Measurements from ENCODE around the gene GPR18.
"Not testable (repeated sequence)": the region's sequence is repeated elsewhere in the genome, so short reads cannot be mapped to it uniquely, and the experiment has no call there.

The GPR18 gene

GRCh38 chr13:99215184-99215830 is 42.9 kb downstream of the GPR18 start:
- no peak overlapping the region for H3K27ac ChIP-seq
- H3K4me3 ChIP-seq (ENCODE audit: low read depth, low read length): no peak overlapping the region
- H3K27me3 ChIP-seq (replicated peaks): no peaks in the 10 kb centered on the region
- in situ Hi-C loops (cut with HindIII; ENCODE audit: low pct_ligation_motif_present, low sequenced_read_pairs): no loop called here
- no peak for TF ChIP-seq CTCF (IDR thresholded peaks at IDR 0.05; ENCODE audit: low read depth, low read length, missing control alignments)
- DNase-seq: no peak
- H3K36me3 ChIP-seq (replicated peaks): no peaks in the 10 kb centered on the region

GRCh38 chr13:99214731-99215130 is 43.4 kb downstream of the GPR18 start:
- H3K27me3 ChIP-seq (replicated peaks): no peaks in the 10 kb centered on the region
- H3K27ac ChIP-seq: no peak overlapping the region
- DNase-seq: no peak
- H3K4me3 ChIP-seq (ENCODE audit: low read depth, low read length): no peak overlapping the region
- no peaks in the 10 kb centered on the region for H3K36me3 ChIP-seq (replicated peaks)
- no peak for TF ChIP-seq CTCF (IDR thresholded peaks at IDR 0.05; ENCODE audit: low read depth, low read length, missing control alignments)
- in situ Hi-C loops (cut with HindIII; ENCODE audit: low pct_ligation_motif_present, low sequenced_read_pairs): no loop called here

- Histone ChIP-seq H3K27me3 (replicated peaks) (no peaks in the 10 kb centered on the region), H3K4me3 (ENCODE audit: low read depth, low read length) (no peak overlapping the region), H3K27ac (no peak overlapping the region), H3K36me3 (replicated peaks) (no peaks in the 10 kb centered on the region)
- no peak for DNase-seq
- TF ChIP-seq CTCF (IDR thresholded peaks at IDR 0.05; ENCODE audit: low read depth, low read length, missing control alignments): no peak
- in situ Hi-C loops (cut with HindIII; ENCODE audit: low pct_ligation_motif_present, low sequenced_read_pairs): no loop called here
Observed at GRCh38 chr13:99214232-99214631, 43.9 kb downstream of the GPR18 start.

GRCh38 chr13:99211421-99212035 is 46.7 kb downstream of the GPR18 start:
- Histone ChIP-seq H3K36me3 (replicated peaks) (no peaks in the 10 kb centered on the region), H3K27ac (no peak overlapping the region), H3K4me3 (ENCODE audit: low read depth, low read length) (no peak overlapping the region), H3K27me3 (replicated peaks) (no peaks in the 10 kb centered on the region)
- no peak for TF ChIP-seq CTCF (IDR thresholded peaks at IDR 0.05; ENCODE audit: low read depth, low read length, missing control alignments)
- in situ Hi-C loops (cut with HindIII; ENCODE audit: low pct_ligation_motif_present, low sequenced_read_pairs): no loop called here
- no peak for DNase-seq

- H3K36me3 ChIP-seq (replicated peaks); H3K27ac ChIP-seq; H3K4me3 ChIP-seq (ENCODE audit: low read depth, low read length); H3K27me3 ChIP-seq (replicated peaks); DNase-seq; in situ Hi-C loops (cut with HindIII; ENCODE audit: low pct_ligation_motif_present, low sequenced_read_pairs): not testable (repeated sequence)
Observed at GRCh38 chr13:99210627-99211026, 47.6 kb downstream of the GPR18 start.

GRCh38 chr13:99208845-99209527 is 49.2 kb downstream of the GPR18 start:
- in situ Hi-C loops (cut with HindIII; ENCODE audit: low pct_ligation_motif_present, low sequenced_read_pairs): no loop called here
- DNase-seq: no peak
- no peak overlapping the region for H3K27ac ChIP-seq
- no peaks in the 10 kb centered on the region for H3K36me3 ChIP-seq (replicated peaks)
- H3K27me3 ChIP-seq (replicated peaks): no peaks in the 10 kb centered on the region
- TF ChIP-seq CTCF (IDR thresholded peaks at IDR 0.05; ENCODE audit: low read depth, low read length, missing control alignments): no peak
- no peak overlapping the region for H3K4me3 ChIP-seq (ENCODE audit: low read depth, low read length)

All from brain microvascular endothelial cell (primary cell).